HepG2 (cell line): ENCODE results near the gene CPAMD8. TPM values are rescaled to one million over a fixed set of nuclear protein-coding genes. Genes with fewer than 3 reads are reported as not detected.

Source experiments
- ATAC-seq: fragments of 200-7000 bp; cut with Tn5 transposase; 3 replicates; pipeline ENCODE4 v1.9.1; 2020; ENCODE audit warnings: mild to moderate bottlenecking, moderate library complexity
- BruUV-seq: library from RNA; stranded (reverse); fragments of 400-500 nt; replicated peaks from 2 replicates; lab custom pipeline; 2021; lab: Mats Ljungman, UMichigan
- CTCF ChIA-PET: fragments of 300-600 bp; formaldehyde crosslinking; extraction: SDS; loops from one replicate; lab custom pipeline; 2021; ENCODE audit warnings: low total read pairs, inconsistent platforms, low intra/inter-chr PET ratio; lab: Yijun Ruan, JAX
- POLR2A ChIA-PET: fragments of 350-600 bp; sonication (Branson Sonifier 250); formaldehyde crosslinking; loops from one replicate; lab custom pipeline; 2020; ENCODE audit warnings: antibody characterized with exemption, inconsistent platforms; lab: Yijun Ruan, JAX
- DNase-seq: peaks from one replicate; pipeline ENCODE4 v3.0.0-alpha.2; 2015; ENCODE audit warnings: low spot score
- FAIRE-seq: peaks from 3 replicates; lab custom pipeline; 2011; peaks lifted over from hg19 to GRCh38; lab: Jason Lieb, UNC
- H2AFZ ChIP-seq: one replicate; pipeline ENCODE4 v1.6.1; 2011; ENCODE audit warnings: low read length, inconsistent platforms
- H3K27ac ChIP-seq: fragments of 300-600 bp; 3 replicates; pipeline ENCODE4 v1.8.0; 2011; ENCODE audit warnings: mixed run types, mild to moderate bottlenecking, mixed read lengths, low read length, inconsistent platforms; ENCODE audit not compliant: insufficient read depth; ENCODE audit errors: extremely low read length
- H3K27me3 ChIP-seq, 2 experiments: fragments of 200-600 bp in 1 of 2; 2 replicates in 1 of 2; 3 replicates in 1 of 2; pipeline versions ENCODE4 v1.6.0 to v1.8.0; 2011; ENCODE audit warnings: low read length in 2 of 2, mild to moderate bottlenecking in 2 of 2, moderate library complexity in 2 of 2, inconsistent platforms in 1 of 2; ENCODE audit not compliant: insufficient read depth in 2 of 2, control insufficient read depth in 1 of 2
- H3K36me3 ChIP-seq, 2 experiments: fragments of 200-600 bp in 1 of 2; replicated peaks in 1 of 2; 2 replicates in 1 of 2; 3 replicates in 1 of 2; pipeline versions ENCODE4 v1.5.1 to v1.8.0; 2011; ENCODE audit warnings: low read length in 2 of 2, inconsistent platforms in 1 of 2; ENCODE audit not compliant: insufficient read depth in 2 of 2, control insufficient read depth in 1 of 2
- H3K4me1 ChIP-seq: 2 replicates; pipeline ENCODE4 v1.5.1; 2012; ENCODE audit warnings: low read length, inconsistent platforms; ENCODE audit not compliant: insufficient read depth
- H3K4me2 ChIP-seq: 2 replicates; pipeline ENCODE4 v1.6.0; 2011; ENCODE audit warnings: low read depth, low read length, inconsistent platforms
- H3K4me3 ChIP-seq, 3 experiments: fragments of 200-600 bp in 1 of 3; sonication (generic), shearing (Covaris generic) in 1 of 3; replicated peaks in 1 of 3; 2 replicates each; pipeline ENCODE4 v1.5.1; 2011 to 2016; ENCODE audit warnings: low read length in 3 of 3, inconsistent platforms in 2 of 3, low read depth in 2 of 3, mild to moderate bottlenecking in 2 of 3, control low read depth in 1 of 3, mixed read lengths in 1 of 3; ENCODE audit not compliant: insufficient read depth in 1 of 3
- H3K79me2 ChIP-seq: one replicate; pipeline ENCODE4 v1.6.1; 2011; ENCODE audit warnings: low read length, inconsistent platforms; ENCODE audit not compliant: insufficient read depth
- H3K9ac ChIP-seq: 2 replicates; pipeline ENCODE4 v1.6.0; 2011; ENCODE audit warnings: mild to moderate bottlenecking, low read depth, low read length, inconsistent platforms; ENCODE audit not compliant: insufficient read depth
- H3K9me3 ChIP-seq: 2 replicates; pipeline ENCODE4 v1.5.1; 2012; ENCODE audit warnings: mild to moderate bottlenecking, low read length
- H4K20me1 ChIP-seq: 2 replicates; pipeline ENCODE4 v1.6.0; 2011; ENCODE audit warnings: inconsistent platforms, mild to moderate bottlenecking, low read length, moderate library complexity; ENCODE audit not compliant: insufficient read depth
- ATF7 ChIP-seq, 2 experiments: fragments of 450-650 bp in 1 of 2; sonication (generic) in 1 of 2; formaldehyde crosslinking in 1 of 2; IDR thresholded peaks; 2 replicates each; pipeline versions ENCODE4 v1.4.0 to v1.6.1; 2016 to 2020; ENCODE audit warnings: antibody characterized with exemption in 1 of 2, mild to moderate bottlenecking in 1 of 2, missing genetic modification reagents in 1 of 2
- ATRX ChIP-seq: sonication (generic); formaldehyde crosslinking; IDR thresholded peaks from 2 replicates; pipeline ENCODE4 v1.4.0; 2020; ENCODE audit warnings: missing genetic modification reagents, borderline replicate concordance
- CEBPB ChIP-seq: IDR thresholded peaks from 2 replicates; pipeline ENCODE4 v1.6.1; 2011; ENCODE audit warnings: low read depth, low read length, improper control_type of control experiment, borderline replicate concordance
- CEBPG ChIP-seq: IDR thresholded peaks from 2 replicates; pipeline ENCODE4 v1.6.1; 2016
- E2F2 ChIP-seq: sonication (generic); formaldehyde crosslinking; IDR thresholded peaks from 2 replicates; pipeline ENCODE4 v1.4.0; 2020; ENCODE audit warnings: missing genetic modification reagents, borderline replicate concordance
- ELF3 ChIP-seq: IDR thresholded peaks from 2 replicates; pipeline ENCODE4 v1.6.1; 2016; ENCODE audit warnings: missing genetic modification reagents, missing compliant biosample characterization
- HNRNPL ChIP-seq: fragments of 200-400 bp; formaldehyde crosslinking; IDR thresholded peaks from 2 replicates; pipeline ENCODE4 v1.6.1; 2017; ENCODE audit warnings: mild to moderate bottlenecking, low read depth, low read length
- KAT2B ChIP-seq: fragments of 150-350 bp; IDR thresholded peaks from 2 replicates; pipeline ENCODE4 v1.6.1; 2014; ENCODE audit warnings: low read depth, low read length, borderline replicate concordance
- MAFF ChIP-seq: IDR thresholded peaks from 2 replicates; pipeline ENCODE4 v1.6.1; 2011; ENCODE audit warnings: low read depth, low read length, improper control_type of control experiment
- MAX ChIP-seq: IDR thresholded peaks from 2 replicates; pipeline ENCODE4 v1.6.1; 2012; ENCODE audit warnings: inconsistent platforms
- MBD4 ChIP-seq: IDR thresholded peaks from 2 replicates; pipeline ENCODE4 v1.6.1; 2012; ENCODE audit warnings: low read length, inconsistent platforms, borderline replicate concordance
- NFE2L1 ChIP-seq: sonication (generic); formaldehyde crosslinking; IDR thresholded peaks from 2 replicates; pipeline ENCODE4 v1.4.0; 2020; ENCODE audit warnings: missing genetic modification reagents, mild to moderate bottlenecking, borderline replicate concordance
- NFIC ChIP-seq: IDR thresholded peaks from 2 replicates; pipeline ENCODE4 v1.6.1; 2012; ENCODE audit warnings: mild to moderate bottlenecking, low read length, inconsistent platforms
- TOPORS ChIP-seq: sonication (generic); formaldehyde crosslinking; IDR thresholded peaks from 2 replicates; pipeline ENCODE4 v1.8.0; 2023; ENCODE audit warnings: mild to moderate bottlenecking, missing genetic modification reagents
- ZBTB21 ChIP-seq: sonication (generic); formaldehyde crosslinking; IDR thresholded peaks from 2 replicates; pipeline ENCODE4 v1.4.0; 2020; ENCODE audit warnings: missing genetic modification reagents
- ZBTB39 ChIP-seq: sonication (generic); formaldehyde crosslinking; IDR thresholded peaks from 2 replicates; pipeline ENCODE4 v1.5.0; 2020; ENCODE audit warnings: missing genetic modification reagents
- ZNF362 ChIP-seq: sonication (generic); formaldehyde crosslinking; IDR thresholded peaks from 2 replicates; pipeline ENCODE4 v1.4.0; 2020; ENCODE audit warnings: missing genetic modification reagents, mild to moderate bottlenecking, borderline replicate concordance
- ZNF598 ChIP-seq: sonication (generic); formaldehyde crosslinking; IDR thresholded peaks from 2 replicates; pipeline ENCODE4 v1.5.1; 2020; ENCODE audit warnings: mild to moderate bottlenecking, missing genetic modification reagents, borderline replicate concordance
- ZNF614 ChIP-seq: IDR thresholded peaks from 2 replicates; pipeline ENCODE4 v1.6.1; 2018; ENCODE audit warnings: missing biosample characterization, missing genetic modification reagents, inconsistent platforms, borderline replicate concordance
- ZZZ3 ChIP-seq: sonication (generic); formaldehyde crosslinking; IDR thresholded peaks from 2 replicates; pipeline ENCODE4 v1.4.0; 2020; ENCODE audit warnings: missing genetic modification reagents, mild to moderate bottlenecking, borderline replicate concordance
- WGBS: methylation state at CpG from one replicate; pipeline ENCODE4 v1.1.6; 2017; ENCODE audit warnings: low lambda C conversion rate; 5-methylcytosine and 5-hydroxymethylcytosine counted together
- in situ Hi-C: cut with HindIII; loops from 2 replicates; pipeline ENCODE4 v1.10.0; 2017; ENCODE audit warnings: low pct_unique_long_range_greater_than_20kb; ENCODE audit not compliant: extremely low pct_ligation_motif_present
- intact Hi-C: fragments of 100-400 bp; cut with micrococcal nuclease; formaldehyde crosslinking; loops from one replicate; pipeline ENCODE4 v1.10.0; 2022; ENCODE audit not compliant: unreplicated experiment
- polyA plus RNA-seq, 8 experiments: library from polyadenylated mRNA; depleted of rRNA in 3 of 8; stranded (reverse) in 7 of 8; unstranded in 1 of 8; fragments of >200 nt; fragmentation: Illumina TruSeq in 4 of 8; extraction: Trizol in 4 of 8; gene quantifications; 2 replicates each; pipeline versions ENCODE4 v1.2.1 to v1.2.3, GENCODE V29; 2011 to 2016; ENCODE audit warnings: low read depth in 4 of 8, missing spikeins in 1 of 8, mixed read lengths in 1 of 8; ENCODE audit not compliant: insufficient read depth in 1 of 8
- total RNA-seq, 5 experiments: library from RNA; depleted of rRNA; stranded (reverse); fragments of >200 nt; fragmentation: Illumina TruSeq; extraction: Trizol; gene quantifications; 2 replicates each; pipeline ENCODE4 v1.2.3, GENCODE V29; 2016; ENCODE audit warnings: low read depth in 1 of 5

CPAMD8 gene
- total and polyA plus RNA-seq, 2 of the 13 experiments (the other 11 are each of a cell fraction or from before 2014, with no cell fraction given), result 0.29 to 0.34 TPM

- FAIRE-seq (no peak), ATAC-seq (peak; percentile 47; the same call in 1 of the 3 replicates), DNase-seq (peak; percentile 11)
- no peaks in the 10 kb centered on the region for H3K9me3 ChIP-seq
- no peak overlapping the region for H3K9ac ChIP-seq
- peaks cover 2 to 23% of the 10 kb centered on the region in 2 experiments; a peak in 4 of 5 replicates for H3K27me3 ChIP-seq
- H3K4me2 ChIP-seq, result no peak overlapping the region
- POLR2A ChIA-PET, result no interaction called here
- in situ Hi-C loops, result no loop called here
- WGBS, result 3% methylated on average over 2 of the region's 12 CpGs
- intact Hi-C loops, result no loop called here
- BruUV-seq, result no TSS peak
- H3K79me2 ChIP-seq, result no peaks in the 10 kb centered on the region
- H2AFZ ChIP-seq, result no peak overlapping the region
- no peaks in the 10 kb centered on the region for H4K20me1 ChIP-seq
- no peak overlapping the region for H3K4me3 ChIP-seq
- CTCF ChIA-PET, result no interaction called here
- no peaks in the 10 kb centered on the region for H3K4me1 ChIP-seq
- H3K36me3 ChIP-seq, result no peaks in the 10 kb centered on the region
- no peak overlapping the region for H3K27ac ChIP-seq
- TF ChIP-seq ATF7 (IDR thresholded peaks at IDR 0.05), result no peak
- no peak for TF ChIP-seq ATF7 (CRISPR knock-in tag; IDR thresholded peaks at IDR 0.05)
- no peak for TF ChIP-seq ZZZ3 (CRISPR knock-in tag)
- TF ChIP-seq HNRNPL, result no peak
- TF ChIP-seq E2F2 (CRISPR knock-in tag), result no peak
- TF ChIP-seq MAX, result no peak
- 0 out of 2 replicates have a peak, but pooled peaks have one; percentile 52 for TF ChIP-seq ELF3
- no peak for TF ChIP-seq NFE2L1
- TF ChIP-seq ZNF362 (CRISPR knock-in tag), result peak; percentile 32; the same call in 1 of the 2 replicates
- no peak for TF ChIP-seq ZNF614 (CRISPR knock-in tag)
- peak; percentile 44; the same call in 1 of the 2 replicates for TF ChIP-seq CEBPG (CRISPR knock-in tag)
- no peak for TF ChIP-seq KAT2B
- no peak for TF ChIP-seq NFIC
- TF ChIP-seq MAFF, result 0 out of 2 replicates have a peak, but pooled peaks have one; percentile 16
- TF ChIP-seq ZBTB39 (CRISPR knock-in tag), result no peak
- TF ChIP-seq ATRX (CRISPR knock-in tag), result no peak
- no peak for TF ChIP-seq ZNF598 (CRISPR knock-in tag)
- TF ChIP-seq MBD4, result no peak
- no peak for TF ChIP-seq TOPORS (CRISPR knock-in tag)
- peak; percentile 83 for TF ChIP-seq CEBPB
- no peak for TF ChIP-seq ZBTB21
Observed at GRCh38 chr19:17021793-17022590, 4.6 kb downstream of the CPAMD8 start.
